Measurements from ENCODE around the gene CHST11. TPM values are rescaled to one million over a fixed set of nuclear protein-coding genes. Genes with fewer than 3 reads are reported as not detected.

Gene CHST11
- polyA plus RNA-seq, 4 donors: 7.1 to 8.3 (median 7.7) TPM

DNA sequence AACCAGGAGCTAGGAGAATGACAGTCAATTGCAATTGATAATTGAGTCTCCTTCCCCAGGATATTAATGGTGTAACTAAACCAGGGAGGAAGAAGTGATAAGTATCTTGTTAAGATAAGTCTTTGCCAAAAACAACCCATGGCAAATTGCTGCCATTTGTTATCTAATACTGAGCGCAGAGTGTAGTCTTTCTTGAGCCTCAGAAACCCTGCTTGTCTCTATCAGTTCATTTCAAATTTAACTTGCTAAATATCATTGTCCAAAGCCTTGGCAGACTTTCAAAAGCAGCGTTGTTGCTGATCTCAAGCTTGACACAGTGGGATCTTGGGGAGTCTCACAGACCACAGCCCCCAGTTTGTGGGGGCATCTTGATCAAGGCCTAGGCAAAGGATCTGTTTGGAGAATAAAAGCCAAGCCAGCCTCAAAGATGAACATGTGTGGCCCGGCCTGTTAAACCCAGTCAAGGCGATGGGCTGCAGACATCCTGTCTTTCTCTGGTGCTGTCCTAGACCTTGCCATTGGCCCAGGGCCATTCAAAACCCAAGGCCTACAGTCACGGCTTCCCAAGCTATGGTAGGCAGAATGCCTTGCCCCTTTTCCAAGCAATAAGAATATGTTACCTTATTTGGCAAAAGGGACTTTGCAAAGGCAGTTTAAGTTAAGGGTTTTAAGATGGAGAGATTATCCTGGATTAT, 164.2 kb downstream of the CHST11 start:
- no peak for DNase-seq (ENCODE audit: low read depth in 4 of 4, low spot score in 3 of 4)

DNA sequence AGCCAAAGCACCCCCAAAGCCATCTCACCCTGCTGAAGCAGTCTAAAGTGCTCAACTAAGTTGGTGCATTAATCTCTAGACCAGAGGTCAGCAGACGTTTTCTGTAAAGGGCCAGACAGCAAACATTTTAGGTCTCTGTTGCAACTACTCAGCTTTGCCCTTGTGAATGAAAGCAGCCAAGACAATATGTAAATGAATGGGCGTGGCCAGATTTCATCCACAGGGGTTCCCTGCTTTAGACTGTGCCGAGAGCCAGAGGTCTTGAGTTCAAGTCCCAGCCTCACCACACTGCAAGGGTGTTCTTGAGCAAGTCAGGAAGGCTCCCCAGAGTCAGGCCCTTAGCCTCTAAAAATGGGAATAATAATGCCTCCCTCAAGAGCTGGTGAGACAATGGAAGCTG, 166.2 kb downstream of the CHST11 start:
- DNase-seq (ENCODE audit: low read depth in 4 of 4, low spot score in 3 of 4): no peak

DNA sequence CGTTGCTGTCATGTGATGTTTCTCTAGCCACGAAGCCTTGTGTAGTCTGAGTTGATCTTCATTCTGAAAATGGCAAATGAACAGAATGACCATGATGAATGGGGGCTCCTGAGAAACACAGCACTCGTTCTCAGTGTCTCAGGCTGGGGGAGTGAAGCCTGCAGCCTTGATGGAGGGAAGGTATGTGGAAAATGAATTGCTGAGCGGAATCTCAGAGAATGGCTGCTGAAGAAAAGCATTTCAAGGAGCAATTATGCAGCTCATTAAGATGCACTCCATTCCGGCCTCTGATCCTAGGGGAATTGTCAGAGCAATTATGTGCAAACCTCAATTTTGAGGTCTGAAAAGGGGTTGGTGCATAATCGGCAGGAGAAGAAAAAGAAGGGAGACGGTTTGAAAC, 167.1 kb downstream of the CHST11 start:
- DNase-seq (ENCODE audit: low read depth in 4 of 4, low spot score in 3 of 4): no peak

DNA sequence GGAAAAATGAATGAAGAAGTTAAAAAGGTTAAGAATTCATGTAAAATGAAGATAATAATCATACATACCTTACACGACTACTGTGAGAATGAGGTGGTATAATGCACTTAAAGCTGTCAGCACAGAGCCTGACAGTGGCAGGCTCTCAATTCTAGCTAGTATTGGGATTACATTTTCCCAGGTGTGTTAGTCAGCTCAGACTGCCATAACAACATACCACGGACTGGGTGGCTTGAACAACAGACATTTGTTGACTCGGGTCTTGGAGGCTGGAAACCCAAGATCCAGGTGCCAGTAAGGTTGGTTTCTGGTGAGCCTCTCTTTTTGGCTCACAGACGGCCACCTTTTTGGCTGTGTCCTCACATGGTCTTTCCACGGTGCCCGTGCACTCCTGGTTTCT, 167.8 kb downstream of the CHST11 start:
- DNase-seq (ENCODE audit: low read depth in 4 of 4, low spot score in 3 of 4): no peak

DNA sequence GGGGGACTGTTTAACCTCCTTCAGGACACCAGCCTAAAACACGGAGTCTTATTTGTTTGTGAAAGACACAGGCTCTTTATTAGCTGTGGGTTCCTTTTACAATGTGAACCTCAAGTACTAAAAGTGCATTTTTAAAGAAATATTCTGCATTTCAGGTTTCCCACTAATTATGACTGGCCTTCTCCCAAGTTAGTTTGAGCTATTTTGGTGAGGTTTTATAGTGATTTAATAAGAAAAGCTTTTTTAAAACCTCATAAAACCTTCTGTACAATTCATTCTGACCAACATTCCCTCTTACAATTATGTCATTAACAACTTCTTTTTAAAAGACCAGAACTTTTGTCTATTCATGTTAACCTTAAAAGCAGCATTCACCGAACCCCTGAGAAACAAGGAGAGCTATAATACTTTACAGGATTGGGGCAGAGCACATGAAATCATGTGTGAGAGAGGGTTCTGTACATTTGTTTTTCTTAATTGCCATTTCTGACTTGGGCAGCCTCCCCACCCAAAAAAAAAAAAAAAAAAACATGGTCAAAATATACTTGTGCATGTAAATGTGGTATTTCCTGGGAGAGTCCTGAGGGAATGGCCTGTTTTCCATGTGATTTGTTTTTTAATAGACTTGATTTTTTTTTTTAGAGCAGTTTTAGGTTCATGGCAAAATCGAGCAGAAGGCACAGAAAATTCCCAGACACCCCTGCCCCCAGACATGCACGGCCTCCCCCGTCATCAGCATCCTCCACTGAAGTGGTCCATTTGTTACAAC, 169.5 kb downstream of the CHST11 start:
- no peak for DNase-seq (ENCODE audit: low read depth in 4 of 4, low spot score in 3 of 4)

DNA sequence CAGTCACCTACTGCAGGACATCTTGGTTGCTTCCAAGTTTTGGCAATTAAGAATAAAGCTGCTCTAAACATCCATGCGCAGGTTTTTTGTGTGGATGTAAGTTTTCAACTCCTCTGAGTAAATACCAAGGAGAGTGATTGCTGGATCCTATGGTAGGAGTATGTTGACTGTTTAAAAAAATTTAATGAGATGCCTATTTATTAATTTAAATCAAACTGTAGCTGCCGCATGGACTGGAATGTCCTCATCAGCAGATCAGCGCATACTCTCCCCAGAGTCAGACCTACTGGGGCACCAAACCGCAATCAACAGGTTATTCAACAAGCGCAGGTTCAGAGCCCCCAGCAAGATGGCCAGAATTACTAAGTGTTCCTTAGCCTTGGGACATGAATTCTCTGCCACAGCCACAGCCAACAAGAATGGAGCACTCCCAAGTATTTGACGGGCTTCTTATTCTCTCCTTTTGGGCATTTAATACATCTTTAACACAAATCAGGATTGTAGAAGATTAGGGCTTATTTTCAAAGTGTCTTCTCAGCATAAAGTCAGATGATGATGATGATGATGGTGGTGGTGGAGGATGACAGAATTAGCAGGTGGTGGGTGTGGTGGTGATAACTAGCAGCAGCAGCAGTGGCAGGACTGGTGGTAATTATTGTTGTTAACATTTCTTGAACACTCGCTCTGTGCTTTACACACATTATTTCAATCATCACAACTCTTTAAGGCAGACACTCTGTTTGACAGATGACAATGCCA, 170.7 kb downstream of the CHST11 start:
- DNase-seq (ENCODE audit: low read depth in 4 of 4, low spot score in 3 of 4): no peak

DNA sequence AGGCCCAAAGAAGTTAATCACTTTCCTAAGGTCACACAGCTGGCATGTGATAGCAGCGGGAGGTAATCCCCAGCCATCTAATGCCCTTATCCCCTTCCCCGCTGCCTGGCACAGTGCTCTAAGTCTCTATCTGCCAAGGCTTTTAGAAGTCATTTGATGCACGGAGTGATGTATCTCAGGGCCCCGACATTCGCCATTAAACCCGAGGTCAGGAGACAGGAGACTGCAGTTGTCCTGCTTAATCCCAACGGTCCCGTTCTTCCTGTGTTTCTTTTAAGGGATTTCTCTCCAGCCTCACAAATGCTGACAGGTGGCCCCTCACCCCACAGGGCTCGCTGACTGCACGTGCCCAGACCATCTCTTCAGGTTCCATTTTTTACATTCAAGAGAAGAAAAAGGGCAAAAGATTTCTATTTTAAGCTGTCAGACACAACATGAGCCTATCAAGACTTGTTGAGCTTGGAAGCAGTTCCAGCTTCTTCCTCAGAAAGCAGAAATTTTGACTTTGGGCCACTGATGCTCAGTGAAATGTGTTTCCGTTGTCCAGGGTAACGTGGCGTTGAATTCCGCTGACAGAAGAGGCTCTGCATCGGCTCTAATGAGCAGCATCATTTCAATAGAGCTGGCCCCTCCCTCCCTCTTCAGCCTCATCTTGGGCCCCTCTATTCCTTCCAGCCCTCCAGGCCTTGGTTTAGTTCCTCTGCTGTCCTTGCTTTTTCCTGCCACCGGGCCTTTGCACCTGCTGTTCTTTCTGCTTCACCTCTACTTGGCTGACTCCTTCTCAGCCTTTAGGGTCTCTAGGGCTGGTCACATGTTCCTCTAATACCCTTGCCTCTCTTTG, 171.5 kb downstream of the CHST11 start:
- DNase-seq (ENCODE audit: low read depth in 4 of 4, low spot score in 3 of 4): no peak

DNA sequence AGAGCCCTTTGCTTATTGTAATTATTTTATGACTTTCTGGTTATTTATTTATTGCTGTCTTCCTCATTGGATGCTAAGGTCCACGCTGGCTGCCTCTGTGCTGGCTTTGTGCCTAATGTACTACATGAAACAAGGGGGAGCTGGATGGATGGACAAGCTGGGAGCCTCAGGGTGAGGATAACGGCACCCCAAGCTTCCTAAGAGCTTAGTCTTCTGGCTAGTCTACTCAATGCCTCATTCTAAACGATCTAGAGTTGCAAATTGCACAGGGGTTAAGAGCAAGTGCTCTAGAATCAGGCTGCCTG, 172.0 kb downstream of the CHST11 start:
- no peak for DNase-seq (ENCODE audit: low read depth in 4 of 4, low spot score in 3 of 4)

DNA sequence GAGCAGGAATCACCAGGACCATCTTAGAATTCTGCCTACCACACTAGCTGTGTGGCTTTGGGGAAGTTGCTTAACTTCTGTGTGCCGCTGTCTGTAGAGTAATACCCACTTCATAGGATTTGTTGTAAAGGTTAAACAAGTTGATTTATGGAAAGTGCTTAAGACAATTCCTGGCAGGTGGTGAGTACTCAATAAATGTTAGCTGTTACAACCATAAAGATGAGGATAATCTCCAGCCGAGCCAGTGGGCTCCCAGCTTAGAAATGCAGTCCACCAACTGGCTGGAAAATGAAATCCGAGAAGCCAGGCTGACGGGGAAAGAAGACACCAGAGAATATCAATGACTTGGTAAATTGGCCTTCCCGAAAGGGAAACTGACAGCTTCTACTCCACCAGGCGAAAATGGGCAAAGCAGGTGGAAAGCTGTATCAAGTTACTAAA, 173.5 kb downstream of the CHST11 start:
- no peak for DNase-seq (ENCODE audit: low read depth in 4 of 4, low spot score in 3 of 4)

DNA sequence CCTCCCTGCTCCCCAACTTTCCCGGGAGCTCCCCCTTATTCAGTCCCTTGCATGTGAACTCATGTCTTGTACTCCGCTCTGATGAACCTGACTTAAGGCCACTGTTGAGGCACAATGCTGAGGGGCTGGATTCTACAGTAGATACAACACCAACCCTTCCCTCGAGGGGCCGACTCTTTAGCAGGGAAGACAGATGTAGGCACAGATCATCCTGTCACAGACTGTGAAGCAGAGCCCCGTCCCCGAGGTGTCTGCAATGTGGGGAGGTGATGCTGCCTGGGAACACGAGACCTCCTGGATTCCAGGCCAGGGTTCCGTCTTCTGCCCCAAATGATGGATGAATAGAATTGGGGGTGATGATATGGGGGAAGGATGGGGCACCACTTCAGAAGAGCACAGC, 175.1 kb downstream of the CHST11 start:
- no peak for DNase-seq (ENCODE audit: low read depth in 4 of 4, low spot score in 3 of 4)

DNA sequence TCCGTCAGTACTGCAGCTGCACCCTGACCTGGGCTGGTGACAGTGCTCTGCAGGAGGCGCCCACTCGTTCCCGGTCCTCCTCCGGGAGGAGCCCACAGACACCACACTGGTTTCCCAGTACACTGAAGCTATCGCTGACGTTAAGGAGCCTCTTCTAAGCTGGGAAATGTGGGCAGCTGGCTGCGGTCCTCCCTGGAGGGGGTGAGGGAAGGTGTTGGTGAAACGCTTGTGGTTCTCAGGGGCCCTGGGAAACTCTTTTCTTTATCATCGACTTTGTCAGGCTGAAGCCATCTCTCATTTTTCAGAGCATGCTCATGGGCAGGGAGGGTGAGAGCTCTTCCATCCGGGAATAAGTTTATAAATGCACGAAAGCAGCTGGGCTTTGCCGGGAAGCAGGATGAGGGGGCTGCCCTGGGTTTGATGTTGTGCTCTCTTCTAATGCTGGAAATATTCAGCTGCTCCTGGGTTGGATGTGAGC, 176.0 kb downstream of the CHST11 start:
- no peak for DNase-seq (ENCODE audit: low read depth in 4 of 4, low spot score in 3 of 4)

DNA sequence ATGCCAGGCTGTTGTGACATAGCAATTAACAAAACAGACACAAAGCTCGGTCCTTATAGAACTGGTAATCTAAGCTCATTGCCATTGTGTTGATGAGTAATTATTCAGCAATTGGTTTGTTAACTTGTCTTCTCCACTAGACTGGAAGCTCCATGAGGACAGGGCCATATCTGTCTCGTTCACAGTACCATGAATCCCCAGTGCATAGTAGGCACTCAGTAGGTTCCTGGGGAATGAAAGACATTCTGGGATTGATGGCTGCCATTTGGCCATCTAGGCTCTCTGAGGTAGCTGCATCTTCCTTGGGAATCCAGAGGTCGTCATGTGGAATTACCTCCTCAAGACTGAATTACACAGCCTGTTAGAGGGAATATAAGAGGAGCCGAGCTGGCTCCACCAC, 177.3 kb downstream of the CHST11 start:
- no peak for DNase-seq (ENCODE audit: low read depth in 4 of 4, low spot score in 3 of 4)

DNA sequence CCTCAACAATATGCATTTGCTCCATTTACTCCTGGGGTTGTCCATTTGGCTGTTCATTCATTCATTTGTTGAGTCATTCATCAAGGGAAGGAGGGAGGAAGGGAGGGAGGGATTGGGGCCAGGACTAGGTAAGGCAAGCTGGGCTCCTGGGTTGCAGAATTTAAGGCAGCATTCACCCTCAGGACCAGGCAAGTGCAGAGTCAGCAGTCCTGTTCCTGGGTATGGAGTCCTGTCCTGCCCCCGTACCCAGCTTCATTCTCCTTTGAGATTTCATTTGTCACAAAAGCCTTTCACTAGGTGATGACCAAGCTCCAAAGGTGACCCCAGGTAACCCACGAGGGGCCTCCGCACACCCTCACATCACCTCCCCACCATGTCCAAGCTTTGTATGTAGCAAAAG, 178.1 kb downstream of the CHST11 start:
- DNase-seq (ENCODE audit: low read depth in 4 of 4, low spot score in 3 of 4): no peak

DNA sequence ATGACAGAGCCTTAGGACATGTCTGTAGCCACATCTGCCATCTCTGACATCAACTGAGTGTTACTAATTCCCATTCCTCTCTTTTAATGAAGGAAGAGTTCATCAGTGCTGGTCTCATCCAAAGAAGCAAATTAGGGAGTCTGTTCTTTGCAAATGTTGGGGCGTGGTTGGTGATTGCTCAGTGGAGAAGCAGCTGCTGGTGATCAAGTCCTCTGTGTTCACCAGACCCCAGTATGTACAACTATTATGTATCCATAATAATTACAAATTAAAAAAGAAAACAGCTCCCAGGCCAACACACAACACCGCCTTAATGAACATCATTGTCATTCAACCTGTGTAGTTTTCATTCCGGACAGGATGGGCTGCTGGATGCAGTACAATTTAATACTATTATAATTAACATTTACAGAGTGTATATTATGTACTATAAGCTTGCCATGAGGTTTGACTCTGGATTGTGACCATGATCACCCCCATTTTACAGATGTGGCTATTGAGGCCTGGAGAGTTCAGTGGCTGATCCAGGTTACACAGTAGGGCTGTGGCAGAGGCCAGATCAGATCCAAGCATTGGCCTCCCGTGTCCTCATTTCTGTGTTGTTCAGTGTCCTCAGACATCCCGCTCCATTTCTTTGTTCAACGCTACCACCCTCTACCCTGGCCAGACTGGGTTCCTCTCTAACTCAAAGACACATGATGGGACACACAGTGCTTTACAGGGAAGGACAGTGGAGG, 179.0 kb downstream of the CHST11 start:
- no peak for DNase-seq (ENCODE audit: low read depth in 4 of 4, low spot score in 3 of 4)

DNA sequence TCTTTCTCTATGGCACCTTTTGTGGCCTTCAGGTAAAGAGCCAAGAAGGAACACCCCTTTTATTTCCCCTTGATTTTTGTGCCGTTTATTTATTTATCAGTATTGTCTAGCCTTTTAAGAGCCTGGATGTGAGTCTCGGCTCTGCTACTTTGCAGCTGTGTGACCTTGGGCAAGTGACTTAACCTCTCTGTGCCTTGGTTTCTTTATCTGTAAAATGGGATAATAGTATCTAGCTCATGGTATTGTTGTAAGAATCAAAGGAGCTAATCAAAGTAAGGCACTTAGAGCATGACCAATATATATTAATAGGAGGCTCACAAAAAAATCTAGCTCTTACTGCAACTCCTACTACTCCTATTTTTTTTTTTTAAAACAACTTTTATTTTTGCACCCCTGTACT, 179.7 kb downstream of the CHST11 start:
- DNase-seq (ENCODE audit: low read depth in 4 of 4, low spot score in 3 of 4): no peak

DNA sequence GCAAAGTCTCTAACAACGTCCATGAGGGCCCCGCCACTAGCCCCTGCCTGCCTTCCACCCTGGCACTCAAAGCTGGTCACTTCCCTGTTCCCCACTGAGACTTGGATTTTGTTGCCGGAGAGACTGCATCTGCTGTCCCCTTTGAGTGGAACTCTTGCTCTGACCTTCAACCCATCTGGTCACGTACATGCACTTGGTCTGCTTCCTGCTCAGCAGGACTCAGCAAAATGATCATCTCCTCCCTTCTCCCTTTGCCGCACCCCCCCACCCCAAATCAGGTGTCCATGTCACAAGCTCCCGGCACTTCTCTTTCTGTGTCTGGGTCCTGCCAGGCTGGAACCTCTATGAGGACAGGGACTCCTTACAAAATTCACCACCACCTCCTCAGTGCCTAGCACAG, 180.9 kb downstream of the CHST11 start:
- no peak for DNase-seq (ENCODE audit: low read depth in 4 of 4, low spot score in 3 of 4)

DNA sequence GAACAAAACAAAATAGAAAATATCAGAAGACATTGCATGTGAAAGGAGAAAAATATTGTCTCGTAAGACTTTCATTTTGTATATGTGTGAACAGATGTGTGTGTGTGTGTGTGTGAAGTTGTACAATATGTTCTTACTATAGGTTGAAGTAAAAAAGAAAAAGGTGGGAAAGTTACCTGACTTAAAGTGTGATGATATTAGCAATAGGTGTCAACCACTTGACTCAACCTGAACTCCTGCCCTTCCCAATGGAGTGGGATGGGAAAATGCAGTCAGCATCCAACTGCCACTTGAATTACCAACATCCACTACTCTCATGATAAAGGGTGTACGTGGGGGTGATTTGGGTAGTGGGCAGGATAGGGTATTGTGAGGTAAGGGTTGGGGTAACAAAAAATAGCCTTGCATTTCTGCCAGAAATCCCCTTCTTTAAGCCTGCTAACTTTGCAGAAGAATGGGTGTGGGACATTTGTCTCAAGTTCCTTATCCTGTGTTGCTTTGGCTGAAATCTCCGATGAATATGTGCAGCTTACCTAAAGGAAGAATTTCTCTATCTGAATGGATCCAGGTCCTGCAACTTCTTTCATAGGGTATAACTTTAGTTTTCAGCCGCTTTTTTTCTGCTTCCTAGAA, 181.6 kb downstream of the CHST11 start:
- DNase-seq (ENCODE audit: low read depth in 4 of 4, low spot score in 3 of 4): no peak

DNA sequence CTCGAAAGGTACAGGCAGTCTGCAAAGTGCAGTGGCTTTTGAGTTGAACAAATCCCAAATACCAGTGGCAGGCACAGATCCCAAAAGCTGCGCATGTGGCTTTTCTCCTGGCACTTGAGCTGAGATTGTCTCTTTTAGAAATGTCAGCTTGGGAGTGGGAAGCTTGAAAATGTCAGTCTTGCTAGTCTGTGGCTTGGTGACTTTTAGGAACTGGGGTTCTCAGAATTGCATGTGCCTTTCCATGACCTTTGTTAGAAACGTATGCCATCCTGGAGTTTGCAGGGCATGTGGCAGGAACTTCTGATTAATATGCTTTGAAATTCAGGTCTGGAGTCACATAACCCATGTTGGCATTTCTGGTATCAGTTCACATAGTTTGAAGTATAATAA, 182.1 kb downstream of the CHST11 start:
- no peak for DNase-seq (ENCODE audit: low read depth in 4 of 4, low spot score in 3 of 4)

DNA sequence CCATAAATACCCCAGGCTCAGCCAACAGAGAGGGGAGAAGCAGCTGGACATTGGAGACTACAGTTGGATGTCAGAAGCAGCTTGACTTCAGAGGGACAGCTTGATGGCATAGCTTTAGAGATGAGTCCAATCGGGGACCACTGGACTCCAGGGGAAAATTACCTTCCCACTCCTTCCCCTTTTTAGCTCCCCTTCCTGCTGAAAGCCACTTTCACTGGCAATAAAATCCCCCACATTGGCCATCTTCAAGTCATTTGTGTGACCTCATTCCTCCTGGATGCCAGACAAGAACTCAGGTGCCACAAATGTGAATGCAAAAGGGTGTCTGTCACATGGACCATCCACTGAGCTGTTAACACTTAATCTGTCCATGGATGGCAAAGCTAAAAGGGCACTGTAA, 184.2 kb downstream of the CHST11 start:
- no peak for DNase-seq (ENCODE audit: low read depth in 4 of 4, low spot score in 3 of 4)

DNA sequence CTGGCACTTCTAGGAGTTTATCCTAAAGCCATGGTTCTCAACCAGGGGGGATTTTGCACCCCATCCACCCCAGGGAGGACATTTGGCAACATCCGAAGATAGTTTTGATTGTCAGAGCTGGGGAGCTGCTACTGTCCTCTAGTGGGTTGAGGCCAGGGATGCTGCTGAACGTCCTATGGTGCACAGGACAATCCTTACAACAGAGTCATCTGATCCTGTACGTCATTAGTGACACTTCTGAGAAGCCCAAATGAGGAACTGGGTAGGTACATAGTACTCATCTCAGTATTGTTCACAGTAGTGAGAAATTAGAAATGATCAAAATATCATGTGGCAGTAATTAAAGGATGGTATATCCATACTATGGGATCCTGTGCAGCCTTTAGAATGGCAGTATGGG, 185.1 kb downstream of the CHST11 start:
- DNase-seq (ENCODE audit: low read depth in 4 of 4, low spot score in 3 of 4): no peak

Measured in right renal pelvis (tissue), 4 donors.